Esophagus squamous epithelium (tissue), 4 donors: ENCODE data around the gene DPY19L3.

Experiments used
- POLR2A ChIP-seq, 4 donors: fragments of 450-650 bp; IDR thresholded peaks; one replicate each; pipeline ENCODE4 v1.6.1; 2017; ENCODE audit warnings: antibody characterized with exemption in 4 of 4, mild to moderate bottlenecking in 4 of 4, moderate library complexity in 3 of 4
- TF ChIP-seq, protein P1 (sequence below), 6 experiments: fragments of 450-650 bp in 4 of 6; fragments of 200-600 bp in 2 of 6; sonication (generic) in 2 of 6; IDR thresholded peaks; one replicate each; pipeline ENCODE4 v1.5.1; 2016 to 2019; ENCODE audit warnings: antibody characterized with exemption in 6 of 6, mild to moderate bottlenecking in 4 of 6, moderate library complexity in 4 of 6

GRCh38 chr19:32480321-32480720 is 74.8 kb downstream of the DPY19L3 start:
- TF ChIP-seq, protein P1, sequence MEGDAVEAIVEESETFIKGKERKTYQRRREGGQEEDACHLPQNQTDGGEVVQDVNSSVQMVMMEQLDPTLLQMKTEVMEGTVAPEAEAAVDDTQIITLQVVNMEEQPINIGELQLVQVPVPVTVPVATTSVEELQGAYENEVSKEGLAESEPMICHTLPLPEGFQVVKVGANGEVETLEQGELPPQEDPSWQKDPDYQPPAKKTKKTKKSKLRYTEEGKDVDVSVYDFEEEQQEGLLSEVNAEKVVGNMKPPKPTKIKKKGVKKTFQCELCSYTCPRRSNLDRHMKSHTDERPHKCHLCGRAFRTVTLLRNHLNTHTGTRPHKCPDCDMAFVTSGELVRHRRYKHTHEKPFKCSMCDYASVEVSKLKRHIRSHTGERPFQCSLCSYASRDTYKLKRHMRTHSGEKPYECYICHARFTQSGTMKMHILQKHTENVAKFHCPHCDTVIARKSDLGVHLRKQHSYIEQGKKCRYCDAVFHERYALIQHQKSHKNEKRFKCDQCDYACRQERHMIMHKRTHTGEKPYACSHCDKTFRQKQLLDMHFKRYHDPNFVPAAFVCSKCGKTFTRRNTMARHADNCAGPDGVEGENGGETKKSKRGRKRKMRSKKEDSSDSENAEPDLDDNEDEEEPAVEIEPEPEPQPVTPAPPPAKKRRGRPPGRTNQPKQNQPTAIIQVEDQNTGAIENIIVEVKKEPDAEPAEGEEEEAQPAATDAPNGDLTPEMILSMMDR (IDR thresholded peaks at IDR 0.05), result no peak
- no peak for TF ChIP-seq POLR2A (IDR thresholded peaks at IDR 0.05)
